B cell (primary cell): Measurements from ENCODE around the gene EP400. TPM values are rescaled to one million over a fixed set of nuclear protein-coding genes. Genes with fewer than 3 reads are reported as not detected.

ENCODE experiments used
- ATAC-seq: fragments of 200-7000 bp; cut with Tn5 transposase; one replicate; pipeline ENCODE4 v1.10.0; 2021; ENCODE audit warnings: low read depth, mild to moderate bottlenecking, moderate number of reproducible peaks, moderate library complexity
- CTCF ChIA-PET: fragments of 350-600 bp; sonication (Branson Sonifier 250); formaldehyde crosslinking; loops from one replicate; lab custom pipeline; 2021; ENCODE audit warnings: antibody characterized with exemption, inconsistent platforms; lab: Charles Lee
- POLR2A ChIA-PET: fragments of 350-600 bp; sonication (Branson Sonifier 250); formaldehyde crosslinking; loops from one replicate; lab custom pipeline; 2021; ENCODE audit warnings: antibody characterized with exemption; lab: Charles Lee
- DNase-seq: peaks from one replicate; pipeline ENCODE4 v3.0.0; 2013
- H2AFZ ChIP-seq: 2 replicates; pipeline ENCODE4 v1.6.1; 2012; ENCODE audit warnings: mild to moderate bottlenecking, low read depth, low read length; ENCODE audit not compliant: insufficient read depth, poor library complexity, severe bottlenecking
- H3K27ac ChIP-seq, 2 donors: 1 replicate in 1 of 2; 2 replicates in 1 of 2; pipeline ENCODE4 v1.5.1; 2012 to 2013; ENCODE audit warnings: low read length in 2 of 2, mild to moderate bottlenecking in 2 of 2, moderate library complexity in 1 of 2
- H3K27me3 ChIP-seq, 4 experiments: fragments of 200-600 bp in 1 of 4; sonication (generic) in 1 of 4; replicated peaks in 1 of 4; 1 replicate in 2 of 4; 2 replicates in 2 of 4; pipeline versions ENCODE4 v1.6.1 to v1.7.0; 2013 to 2016; ENCODE audit warnings: low read length in 3 of 4, mild to moderate bottlenecking in 2 of 4, mixed read lengths in 1 of 4, moderate library complexity in 1 of 4; ENCODE audit not compliant: insufficient read depth in 4 of 4, control insufficient read depth in 3 of 4; ENCODE audit errors: control extremely low read depth in 1 of 4
- H3K36me3 ChIP-seq, 2 experiments: replicated peaks in 1 of 2; 1 replicate in 1 of 2; 2 replicates in 1 of 2; pipeline versions ENCODE4 v1.6.1 to v1.7.1; 2013; ENCODE audit warnings: low read length in 1 of 2; ENCODE audit not compliant: insufficient read depth in 2 of 2, control insufficient read depth in 1 of 2; ENCODE audit errors: control extremely low read depth in 1 of 2, extremely low read depth in 1 of 2
- H3K4me1 ChIP-seq, 2 donors: fragments of 200-600 bp in 1 of 2; sonication (generic) in 1 of 2; 1 replicate in 1 of 2; 2 replicates in 1 of 2; pipeline versions ENCODE4 v1.5.1 to v1.6.1; 2013 to 2017; ENCODE audit warnings: low read length in 2 of 2; ENCODE audit not compliant: control insufficient read depth in 2 of 2, insufficient read depth in 2 of 2
- H3K4me2 ChIP-seq: replicated peaks from 2 replicates; pipeline ENCODE3; 2012; ENCODE audit warnings: mild to moderate bottlenecking, low read depth, low read length; ENCODE audit not compliant: poor library complexity, severe bottlenecking
- H3K4me3 ChIP-seq, 5 experiments: fragments of 200-600 bp in 1 of 5; sonication (generic) in 1 of 5; 1 replicate in 3 of 5; 2 replicates in 2 of 5; pipeline versions ENCODE4 v1.5.1 to v1.7.0; 2011 to 2016; ENCODE audit warnings: low read length in 4 of 5, mild to moderate bottlenecking in 4 of 5, low read depth in 2 of 5, control low read depth in 1 of 5, moderate library complexity in 1 of 5; ENCODE audit not compliant: insufficient read depth in 1 of 5; ENCODE audit errors: control extremely low read depth in 1 of 5, extremely low read depth in 1 of 5
- H3K79me2 ChIP-seq: fragments of 200-600 bp; sonication (generic); one replicate; pipeline ENCODE4 v1.6.0; 2016; ENCODE audit warnings: low read length; ENCODE audit not compliant: control insufficient read depth, insufficient read depth
- H3K9ac ChIP-seq: fragments of 200-600 bp; sonication (generic); 2 replicates; pipeline ENCODE4 v1.6.1; 2017; ENCODE audit warnings: mild to moderate bottlenecking, low read length, moderate library complexity
- H3K9me3 ChIP-seq, 3 donors: one replicate each; pipeline versions ENCODE4 v1.6.1 to v1.7.1; 2013; ENCODE audit warnings: low read length in 2 of 3; ENCODE audit not compliant: control insufficient read depth in 2 of 3, insufficient read depth in 1 of 3; ENCODE audit errors: control extremely low read depth in 1 of 3
- H4K20me1 ChIP-seq: 2 replicates; pipeline ENCODE4 v1.6.0; 2012; ENCODE audit warnings: mild to moderate bottlenecking, low read length; ENCODE audit not compliant: insufficient read depth, control insufficient read depth, poor library complexity, severe bottlenecking
- H3K27ac Mint-ChIP-seq: one replicate; pipeline ENCODE4 v1.8.0; 2021; ENCODE audit warnings: mixed read lengths
- H3K27me3 Mint-ChIP-seq: one replicate; pipeline ENCODE4 v1.8.0; 2021; ENCODE audit warnings: mixed read lengths
- H3K4me1 Mint-ChIP-seq: one replicate; pipeline ENCODE4 v1.8.0; 2021; ENCODE audit warnings: mixed read lengths
- H3K4me3 Mint-ChIP-seq: one replicate; pipeline ENCODE4 v1.8.0; 2021; ENCODE audit warnings: mixed read lengths
- H3K9me3 Mint-ChIP-seq: one replicate; pipeline ENCODE4 v1.8.0; 2022; ENCODE audit warnings: mixed read lengths; ENCODE audit not compliant: insufficient read depth
- CTCF ChIP-seq: fragments of 200-600 bp; IDR thresholded peaks from one replicate; pipeline ENCODE4 v1.8.0; 2022; ENCODE audit warnings: antibody characterized with exemption, mild to moderate bottlenecking
- EZH2 ChIP-seq: IDR thresholded peaks from 2 replicates; pipeline ENCODE4 v1.6.1; 2012; ENCODE audit warnings: borderline replicate concordance, low read depth, mild to moderate bottlenecking, moderate library complexity, low read length; ENCODE audit not compliant: insufficient read depth, poor library complexity, severe bottlenecking
- WGBS: methylation state at CpG from one replicate; pipeline ENCODE4 v1.1.5; 2013; ENCODE audit warnings: missing lambda C conversion rate; ENCODE audit not compliant: insufficient coverage; 5-methylcytosine and 5-hydroxymethylcytosine counted together
- intact Hi-C: fragments of 100-400 bp; cut with micrococcal nuclease; formaldehyde crosslinking; loops from one replicate; pipeline ENCODE4 v1.10.0; 2022
- polyA plus RNA-seq: library from polyadenylated mRNA; depleted of rRNA; stranded (reverse); fragments of >200 nt; gene quantifications from 2 replicates; pipeline ENCODE4 v1.2.3, GENCODE V29; 2012
- total RNA-seq, 2 donors: library from RNA; stranded (reverse); fragments of 120-200 nt in 1 of 2; gene quantifications; 1 replicate in 1 of 2; 2 replicates in 1 of 2; pipeline versions ENCODE4 v1.2.3 to v1.2.4, GENCODE V29; 2013 to 2022

Gene EP400
- total and polyA plus RNA-seq, 2 donors (not counting 1 experiment from before 2014, with no cell fraction given), result 17.3 to 82.2 TPM

- H3K4me1 Mint-ChIP-seq, result peaks cover 3% of the 10 kb centered on the region
- ChIA-PET POLR2A (no interaction called here), CTCF (no interaction called here)
- H3K27ac ChIP-seq, result no peak overlapping the region
- no peaks in the 10 kb centered on the region for H3K27me3 Mint-ChIP-seq
- whole genome bisulfite sequencing, result 99% methylated on average over 6 of the region's 10 CpGs
- intact Hi-C loops, result no loop called here
- no peak for ATAC-seq
- peaks cover 4% of the 10 kb centered on the region for H4K20me1 ChIP-seq
- H3K4me3 ChIP-seq, result no peak overlapping the region
- no peak overlapping the region for H3K9ac ChIP-seq
- H3K9me3 Mint-ChIP-seq, result no peaks in the 10 kb centered on the region
- no peaks in the 10 kb centered on the region for H3K27me3 ChIP-seq
- no peak overlapping the region for H3K4me3 Mint-ChIP-seq
- DNase-seq, result no peak
- H3K79me2 ChIP-seq, result peaks cover 2% of the 10 kb centered on the region
- H3K36me3 ChIP-seq, result peaks cover 0 to 43% of the 10 kb centered on the region in 2 experiments
- peaks cover 0 to 11% (median 0%) of the 10 kb centered on the region in 3 donors for H3K9me3 ChIP-seq
- no peak overlapping the region for H2AFZ ChIP-seq
- H3K4me1 ChIP-seq, result peaks cover 0 to 1% of the 10 kb centered on the region in 2 donors
- no peak overlapping the region for H3K27ac Mint-ChIP-seq
- H3K4me2 ChIP-seq, result no peak overlapping the region
- TF ChIP-seq EZH2 (no peak), CTCF (no peak)
Measured at GRCh38 chr12:131943876-131944275, 5.9 kb upstream of the EP400 start.

DNA sequence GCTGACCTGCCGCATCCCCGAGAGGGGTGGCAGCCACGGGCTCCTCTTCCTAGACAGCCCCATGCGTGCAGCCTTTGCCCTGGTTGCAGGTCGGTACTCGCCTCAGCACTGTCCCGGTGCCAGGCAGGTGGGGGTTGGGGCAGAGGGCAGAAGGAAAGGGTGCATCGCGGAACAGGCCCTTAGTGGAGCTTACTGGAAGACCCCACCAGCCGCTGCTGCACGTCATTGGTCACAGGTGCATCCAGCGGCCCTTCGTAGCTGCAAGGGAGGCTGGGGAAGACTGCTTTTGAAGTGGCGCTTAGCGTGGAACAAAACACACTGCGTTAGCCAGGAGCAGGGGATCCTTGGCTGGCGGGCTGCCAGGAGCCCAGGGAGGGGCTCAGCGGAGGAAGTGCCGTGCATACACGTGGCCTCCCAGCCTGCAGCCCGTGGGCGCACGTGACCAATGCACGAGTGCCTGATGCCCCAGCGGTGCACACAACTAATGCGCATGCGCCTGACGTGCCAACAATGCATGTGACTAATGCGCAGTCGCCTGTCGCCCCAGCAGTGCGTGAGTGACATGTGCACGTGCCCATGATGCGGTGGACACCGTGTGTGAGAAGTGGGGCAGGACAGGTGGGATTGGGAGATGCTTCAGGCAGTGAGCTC is 5.0 kb upstream of the EP400 start:
- peaks cover 8% of the 10 kb centered on the region for H3K4me1 Mint-ChIP-seq
- DNase-seq (no peak), ATAC-seq (no peak)
- peaks cover 0 to 11% (median 0%) of the 10 kb centered on the region in 3 donors for H3K9me3 ChIP-seq
- no peaks in the 10 kb centered on the region for H3K27me3 ChIP-seq
- H3K27ac Mint-ChIP-seq, result no peak overlapping the region
- ChIA-PET POLR2A (no interaction called here), CTCF (no interaction called here)
- no peak overlapping the region for H3K27ac ChIP-seq
- no peak overlapping the region for H2AFZ ChIP-seq
- TF ChIP-seq CTCF, result no peak
- no peak for TF ChIP-seq EZH2
- 97% methylated on average over 35 of the region's 35 CpGs for WGBS
- no peak overlapping the region for H3K4me3 ChIP-seq
- H3K4me1 ChIP-seq, result peaks cover 0 to 7% of the 10 kb centered on the region in 2 donors
- peaks cover 2% of the 10 kb centered on the region for H3K79me2 ChIP-seq
- no peak overlapping the region for H3K4me2 ChIP-seq
- no peaks in the 10 kb centered on the region for H3K9me3 Mint-ChIP-seq
- H3K36me3 ChIP-seq, result peaks cover 0 to 38% of the 10 kb centered on the region in 2 experiments
- H3K27me3 Mint-ChIP-seq, result no peaks in the 10 kb centered on the region
- no peak overlapping the region for H3K4me3 Mint-ChIP-seq
- peaks cover 4% of the 10 kb centered on the region for H4K20me1 ChIP-seq
- H3K9ac ChIP-seq, result no peak overlapping the region
- intact Hi-C loops, result loop anchor here (5.0 kb wide), 1 partner anchor 172 kb away; no protein-coding TSS in a partner anchor
